ENCODE results near the gene COL15A1.

Gene COL15A1

GRCh38 chr9:99060621-99061020 lies 116.9 kb downstream of the COL15A1 start:
- Histone ChIP-seq H2AFZ (ENCODE audit: low read depth, low read length) (no peak overlapping the region), H3K36me3 (ENCODE audit: insufficient read depth, low read length) (no peaks in the 10 kb centered on the region), H3K27me3 (ENCODE audit: insufficient read depth, low read length) (peaks cover 5% of the 10 kb centered on the region), H3K4me3 (ENCODE audit: low read length) (no peak overlapping the region), H3K9me3 (ENCODE audit: low read length) (no peaks in the 10 kb centered on the region), H3K4me1 (ENCODE audit: insufficient read depth, low read length) (no peaks in the 10 kb centered on the region)

GRCh38 chr9:99062549-99062948 lies 118.8 kb downstream of the COL15A1 start:
- Histone ChIP-seq H3K9me3 (ENCODE audit: low read length) (no peaks in the 10 kb centered on the region), H2AFZ (ENCODE audit: low read depth, low read length) (no peak overlapping the region), H3K4me1 (ENCODE audit: insufficient read depth, low read length) (peaks cover 3% of the 10 kb centered on the region), H3K4me3 (ENCODE audit: low read length) (no peak overlapping the region), H3K36me3 (ENCODE audit: insufficient read depth, low read length) (no peaks in the 10 kb centered on the region), H3K27me3 (ENCODE audit: insufficient read depth, low read length) (peaks cover 5% of the 10 kb centered on the region)

- no peaks in the 10 kb centered on the region for H3K9me3 ChIP-seq (ENCODE audit: low read length)
- H3K27me3 ChIP-seq (ENCODE audit: insufficient read depth, low read length) = peaks cover 5% of the 10 kb centered on the region
- H3K4me1 ChIP-seq (ENCODE audit: insufficient read depth, low read length) = peaks cover 3% of the 10 kb centered on the region
- no peak overlapping the region for H2AFZ ChIP-seq (ENCODE audit: low read depth, low read length)
- H3K36me3 ChIP-seq (ENCODE audit: insufficient read depth, low read length) = no peaks in the 10 kb centered on the region
- H3K4me3 ChIP-seq (ENCODE audit: low read length) = no peak overlapping the region
Measured at GRCh38 chr9:99063522-99063921, 119.8 kb downstream of the COL15A1 start.

GRCh38 chr9:99066571-99066970 lies 122.9 kb downstream of the COL15A1 start:
- H2AFZ ChIP-seq (ENCODE audit: low read depth, low read length) = no peak overlapping the region
- no peaks in the 10 kb centered on the region for H3K36me3 ChIP-seq (ENCODE audit: insufficient read depth, low read length)
- peaks cover 3% of the 10 kb centered on the region for H3K4me1 ChIP-seq (ENCODE audit: insufficient read depth, low read length)
- no peaks in the 10 kb centered on the region for H3K9me3 ChIP-seq (ENCODE audit: low read length)
- H3K27me3 ChIP-seq (ENCODE audit: insufficient read depth, low read length) = peaks cover 5% of the 10 kb centered on the region
- no peak overlapping the region for H3K4me3 ChIP-seq (ENCODE audit: low read length)

GRCh38 chr9:99069075-99069474 lies 125.4 kb downstream of the COL15A1 start:
- no peak overlapping the region for H3K4me3 ChIP-seq (ENCODE audit: low read length)
- H3K9me3 ChIP-seq (ENCODE audit: low read length) = no peaks in the 10 kb centered on the region
- no peaks in the 10 kb centered on the region for H3K36me3 ChIP-seq (ENCODE audit: insufficient read depth, low read length)
- no peak overlapping the region for H2AFZ ChIP-seq (ENCODE audit: low read depth, low read length)
- H3K27me3 ChIP-seq (ENCODE audit: insufficient read depth, low read length) = no peaks in the 10 kb centered on the region
- H3K4me1 ChIP-seq (ENCODE audit: insufficient read depth, low read length) = peaks cover 3% of the 10 kb centered on the region

GRCh38 chr9:99069546-99069945 lies 125.8 kb downstream of the COL15A1 start:
- Histone ChIP-seq H3K4me1 (ENCODE audit: insufficient read depth, low read length) (peaks cover 3% of the 10 kb centered on the region), H3K4me3 (ENCODE audit: low read length) (no peak overlapping the region), H3K27me3 (ENCODE audit: insufficient read depth, low read length) (no peaks in the 10 kb centered on the region), H2AFZ (ENCODE audit: low read depth, low read length) (no peak overlapping the region), H3K36me3 (ENCODE audit: insufficient read depth, low read length) (no peaks in the 10 kb centered on the region), H3K9me3 (ENCODE audit: low read length) (no peaks in the 10 kb centered on the region)

- no peaks in the 10 kb centered on the region for H3K36me3 ChIP-seq (ENCODE audit: insufficient read depth, low read length)
- H2AFZ ChIP-seq (ENCODE audit: low read depth, low read length) = no peak overlapping the region
- no peak overlapping the region for H3K4me3 ChIP-seq (ENCODE audit: low read length)
- H3K9me3 ChIP-seq (ENCODE audit: low read length) = no peaks in the 10 kb centered on the region
- H3K27me3 ChIP-seq (ENCODE audit: insufficient read depth, low read length) = no peaks in the 10 kb centered on the region
- H3K4me1 ChIP-seq (ENCODE audit: insufficient read depth, low read length) = peaks cover 3% of the 10 kb centered on the region
Measured at GRCh38 chr9:99070681-99071080, 127.0 kb downstream of the COL15A1 start.

GRCh38 chr9:99071313-99072039 lies 127.8 kb downstream of the COL15A1 start:
- Histone ChIP-seq H3K27me3 (ENCODE audit: insufficient read depth, low read length) (no peaks in the 10 kb centered on the region), H3K4me3 (ENCODE audit: low read length) (no peak overlapping the region), H3K36me3 (ENCODE audit: insufficient read depth, low read length) (no peaks in the 10 kb centered on the region)

GRCh38 chr9:99072040-99072394 lies 128.3 kb downstream of the COL15A1 start:
- Histone ChIP-seq H3K27me3 (ENCODE audit: insufficient read depth, low read length) (no peaks in the 10 kb centered on the region), H3K4me3 (ENCODE audit: low read length) (no peak overlapping the region), H3K9me3 (ENCODE audit: low read length) (no peaks in the 10 kb centered on the region), H3K4me1 (ENCODE audit: insufficient read depth, low read length) (no peaks in the 10 kb centered on the region), H2AFZ (ENCODE audit: low read depth, low read length) (no peak overlapping the region), H3K36me3 (ENCODE audit: insufficient read depth, low read length) (no peaks in the 10 kb centered on the region)

More at GRCh38 chr9:99071313-99072039, 127.8 kb downstream of the COL15A1 start:
- H3K9me3 ChIP-seq (ENCODE audit: low read length) = no peaks in the 10 kb centered on the region
- no peak overlapping the region for H2AFZ ChIP-seq (ENCODE audit: low read depth, low read length)
- H3K4me1 ChIP-seq (ENCODE audit: insufficient read depth, low read length) = peaks cover 3% of the 10 kb centered on the region

- Histone ChIP-seq H3K36me3 (ENCODE audit: insufficient read depth, low read length) (no peaks in the 10 kb centered on the region), H2AFZ (ENCODE audit: low read depth, low read length) (no peak overlapping the region), H3K4me1 (ENCODE audit: insufficient read depth, low read length) (no peaks in the 10 kb centered on the region), H3K4me3 (ENCODE audit: low read length) (no peak overlapping the region), H3K9me3 (ENCODE audit: low read length) (no peaks in the 10 kb centered on the region), H3K27me3 (ENCODE audit: insufficient read depth, low read length) (no peaks in the 10 kb centered on the region)
Measured at GRCh38 chr9:99073347-99073746, 129.6 kb downstream of the COL15A1 start.

GRCh38 chr9:99073985-99074901 lies 130.5 kb downstream of the COL15A1 start:
- Histone ChIP-seq H3K9me3 (ENCODE audit: low read length) (no peaks in the 10 kb centered on the region), H3K36me3 (ENCODE audit: insufficient read depth, low read length) (no peaks in the 10 kb centered on the region), H2AFZ (ENCODE audit: low read depth, low read length) (no peak overlapping the region), H3K4me1 (ENCODE audit: insufficient read depth, low read length) (no peaks in the 10 kb centered on the region), H3K27me3 (ENCODE audit: insufficient read depth, low read length) (no peaks in the 10 kb centered on the region), H3K4me3 (ENCODE audit: low read length) (no peak overlapping the region)

GRCh38 chr9:99074902-99075245 lies 131.2 kb downstream of the COL15A1 start:
- Histone ChIP-seq H2AFZ (ENCODE audit: low read depth, low read length) (no peak overlapping the region), H3K36me3 (ENCODE audit: insufficient read depth, low read length) (no peaks in the 10 kb centered on the region), H3K9me3 (ENCODE audit: low read length) (no peaks in the 10 kb centered on the region), H3K27me3 (ENCODE audit: insufficient read depth, low read length) (no peaks in the 10 kb centered on the region), H3K4me1 (ENCODE audit: insufficient read depth, low read length) (no peaks in the 10 kb centered on the region), H3K4me3 (ENCODE audit: low read length) (no peak overlapping the region)

GRCh38 chr9:99075246-99075912 lies 131.7 kb downstream of the COL15A1 start:
- no peaks in the 10 kb centered on the region for H3K36me3 ChIP-seq (ENCODE audit: insufficient read depth, low read length)
- no peaks in the 10 kb centered on the region for H3K4me1 ChIP-seq (ENCODE audit: insufficient read depth, low read length)
- H2AFZ ChIP-seq (ENCODE audit: low read depth, low read length) = no peak overlapping the region
- no peaks in the 10 kb centered on the region for H3K9me3 ChIP-seq (ENCODE audit: low read length)
- no peak overlapping the region for H3K4me3 ChIP-seq (ENCODE audit: low read length)
- no peaks in the 10 kb centered on the region for H3K27me3 ChIP-seq (ENCODE audit: insufficient read depth, low read length)
